Measurements from ENCODE around the gene CMTM3.
A peak's percentile ranks its signal among the peaks of the same experiment; 100 is the strongest.
"Not testable (repeated sequence)": the region's sequence is repeated elsewhere in the genome, so short reads cannot be mapped to it uniquely, and the experiment has no call there.

The CMTM3 gene

DNA sequence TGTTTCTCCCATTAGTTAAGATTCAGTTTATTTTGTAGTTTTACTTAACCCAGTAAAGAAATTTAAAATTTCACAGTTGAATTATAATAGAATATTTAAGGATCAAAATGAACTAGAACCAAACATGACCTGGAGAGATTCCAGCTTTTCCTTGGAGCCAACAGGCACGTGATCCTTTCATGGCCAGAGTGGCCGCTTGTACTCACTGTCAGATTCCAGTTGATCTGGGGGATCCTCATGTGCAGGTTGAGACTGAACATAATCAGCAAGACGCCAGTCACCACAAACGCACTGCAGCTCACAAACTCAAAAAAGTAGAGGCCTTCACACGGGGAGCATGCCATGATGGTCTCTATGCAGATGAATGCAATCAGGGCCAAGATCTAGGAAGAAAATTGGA is 31.7 kb downstream of the CMTM3 start:
- no peak for DNase-seq (ENCODE audit: low read depth)

DNA sequence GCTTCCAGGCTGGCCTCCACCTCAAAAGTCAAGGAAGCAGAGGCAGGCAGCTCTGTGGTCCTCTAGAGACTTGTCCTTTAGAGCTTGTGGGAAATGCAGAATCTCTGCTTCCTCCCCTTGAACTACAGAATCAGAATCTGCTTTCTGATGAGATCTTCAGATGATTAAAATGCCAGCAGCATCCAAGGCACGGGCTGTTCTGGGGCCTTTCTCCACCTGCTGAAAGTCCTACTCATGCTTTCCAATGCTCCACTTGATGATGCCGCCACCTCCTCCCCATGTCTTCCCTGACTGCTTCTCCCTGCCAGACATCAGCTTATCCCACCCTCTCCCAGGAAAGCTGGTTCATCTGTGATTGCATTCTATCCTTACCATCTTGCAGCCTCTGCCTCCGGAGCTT is 33.3 kb downstream of the CMTM3 start:
- DNase-seq (ENCODE audit: low read depth) = no peak

DNA sequence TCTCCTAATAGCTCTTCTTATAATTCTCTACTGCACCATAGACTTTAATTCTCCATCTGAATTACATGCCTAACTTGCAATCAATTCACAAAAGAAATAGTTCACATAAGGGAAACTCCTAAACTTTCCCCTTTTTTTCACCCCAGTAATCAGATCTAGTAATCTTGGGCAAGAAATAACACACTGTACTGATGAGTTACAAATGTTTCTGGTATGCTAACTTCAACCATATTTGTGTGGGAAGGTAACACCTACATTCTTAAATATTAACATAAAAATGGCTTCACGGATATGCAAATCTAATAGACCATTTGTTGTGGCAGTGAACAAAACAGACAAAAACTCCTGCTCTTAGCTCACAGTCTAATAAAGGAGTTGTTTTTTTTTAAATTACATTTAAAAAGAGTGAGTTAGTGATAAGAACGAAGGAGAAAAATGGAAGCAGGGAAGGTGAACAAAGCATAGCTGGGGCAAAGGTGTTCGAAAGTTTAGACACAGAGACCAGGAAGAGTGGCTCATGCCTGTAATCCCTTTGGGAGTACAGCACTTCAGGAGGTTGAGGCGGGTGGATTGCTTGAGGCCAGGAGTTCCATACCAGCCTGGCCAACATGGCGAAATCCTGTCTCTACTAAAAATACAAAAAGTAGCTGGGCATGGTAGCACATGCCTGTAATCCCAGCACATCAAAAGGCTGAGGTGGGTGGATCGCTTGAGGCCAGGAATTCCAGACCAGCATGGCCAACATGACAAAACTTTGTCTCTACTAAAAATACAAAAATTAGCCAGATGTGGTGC is 34.8 kb downstream of the CMTM3 start:
- DNase-seq (ENCODE audit: low read depth) = no peak

DNA sequence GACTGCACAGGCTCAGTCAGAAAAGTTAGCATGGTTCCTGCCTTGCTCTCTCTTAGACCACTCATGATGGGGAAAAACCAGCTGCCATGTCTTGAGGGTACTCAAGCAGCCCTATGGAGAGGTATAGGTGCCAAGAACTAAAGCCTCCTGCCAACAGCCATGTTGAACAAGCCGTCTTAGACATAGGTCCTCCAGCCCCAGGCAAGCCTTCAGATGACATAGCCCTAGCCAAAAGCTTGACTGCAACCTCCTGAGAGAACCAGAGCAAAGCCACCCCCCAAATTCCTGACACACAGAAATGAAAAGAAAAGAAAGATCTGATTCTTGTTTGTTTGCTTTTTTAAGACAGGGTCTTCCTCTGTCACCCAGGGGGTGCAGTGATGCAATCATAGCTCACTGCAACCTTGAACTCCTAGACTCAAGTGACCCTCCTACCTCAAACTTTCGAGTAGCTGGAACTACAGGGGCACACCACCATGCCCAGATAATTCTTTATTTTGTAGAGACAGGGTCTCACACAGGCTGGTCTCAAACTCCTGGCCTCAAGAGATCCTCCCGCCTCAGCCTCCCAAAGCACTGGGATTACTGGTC is 36.3 kb downstream of the CMTM3 start:
- no peak for DNase-seq (ENCODE audit: low read depth)

DNA sequence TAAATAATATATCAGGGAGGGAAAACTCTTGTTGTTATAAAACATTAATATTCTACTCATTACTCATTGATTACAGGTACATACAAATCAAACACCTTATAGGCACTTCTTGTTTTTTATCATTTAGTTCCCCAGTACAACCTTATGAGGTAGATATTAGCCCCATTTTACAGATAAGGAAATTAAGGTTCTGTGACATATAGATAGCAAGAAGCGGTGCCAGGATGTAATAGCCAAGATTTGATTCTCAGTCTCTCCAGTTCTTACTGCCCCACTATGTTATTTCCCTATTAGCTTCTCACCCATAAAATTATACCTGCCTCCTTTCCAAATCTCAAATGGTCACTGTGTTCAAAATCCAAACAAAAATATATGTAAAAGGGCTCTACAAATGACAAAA is 36.9 kb downstream of the CMTM3 start:
- DNase-seq (ENCODE audit: low read depth) = no peak

DNA sequence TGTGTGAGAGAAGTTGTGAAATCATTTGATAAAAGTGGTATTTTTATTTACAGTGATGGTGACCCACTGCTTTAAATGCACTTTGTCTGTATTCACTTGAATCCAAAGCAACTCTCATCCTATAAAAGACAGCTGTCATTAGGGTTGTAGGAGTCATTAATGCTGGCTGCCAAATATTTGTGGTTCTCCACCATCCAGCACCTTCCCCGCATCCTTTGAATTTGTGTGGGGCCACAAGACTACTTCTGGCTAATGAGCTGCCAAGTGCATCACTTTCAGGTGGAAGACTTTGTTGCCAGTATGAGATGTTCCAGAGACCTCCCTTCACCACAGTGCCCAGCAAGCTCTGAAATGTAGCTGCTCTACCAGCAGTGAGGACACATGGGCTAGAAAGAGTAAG is 43.4 kb downstream of the CMTM3 start:
- no peak for DNase-seq (ENCODE audit: low read depth)

DNA sequence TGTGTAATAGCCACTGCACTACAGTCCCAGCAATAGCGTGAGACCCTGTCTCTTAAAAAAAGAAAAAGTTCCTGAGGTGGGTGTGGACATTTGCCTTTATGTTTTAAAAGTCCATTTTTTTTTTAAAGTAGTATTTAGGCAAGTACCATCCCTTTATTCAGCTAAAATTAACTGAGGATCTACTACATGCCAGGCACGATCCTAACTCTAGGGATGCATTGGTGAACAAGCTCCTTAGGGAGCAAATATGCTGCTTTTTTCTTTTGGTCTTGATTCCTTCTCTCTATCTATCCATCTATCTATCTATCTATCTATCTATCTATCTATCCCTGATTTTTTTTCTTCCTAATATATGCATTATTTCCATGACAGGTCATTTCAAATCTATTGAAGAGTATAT is 44.7 kb downstream of the CMTM3 start:
- DNase-seq (ENCODE audit: low read depth) = no peak

DNA sequence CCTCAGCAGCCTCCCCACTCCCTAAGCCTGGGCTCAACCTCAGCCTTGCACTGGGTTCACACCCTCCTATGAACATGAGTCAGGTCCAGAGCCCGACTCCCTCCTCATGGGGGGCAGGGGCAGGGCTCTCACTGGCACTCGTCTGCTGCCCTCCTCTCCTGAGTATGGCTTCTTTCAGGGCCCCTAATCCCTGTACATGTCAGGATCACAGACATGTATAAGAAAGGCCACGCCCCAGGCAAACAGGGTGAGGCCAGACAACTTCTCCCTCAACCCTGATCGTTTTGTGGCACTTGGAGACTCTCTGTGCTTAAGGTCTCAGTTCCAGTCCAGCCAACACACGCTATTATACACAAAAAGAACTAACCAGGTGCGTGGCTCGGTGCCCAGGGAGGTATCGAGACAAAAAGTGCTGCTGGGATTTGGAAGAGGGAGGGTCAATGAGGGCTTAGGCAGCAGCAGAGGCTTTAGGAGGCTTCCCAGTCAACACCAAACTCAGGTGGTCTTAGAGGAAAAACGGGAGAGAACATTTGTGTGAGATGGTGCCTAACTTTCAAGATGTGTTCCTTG is 45.2 kb downstream of the CMTM3 start:
- no peak for DNase-seq (ENCODE audit: low read depth)

DNA sequence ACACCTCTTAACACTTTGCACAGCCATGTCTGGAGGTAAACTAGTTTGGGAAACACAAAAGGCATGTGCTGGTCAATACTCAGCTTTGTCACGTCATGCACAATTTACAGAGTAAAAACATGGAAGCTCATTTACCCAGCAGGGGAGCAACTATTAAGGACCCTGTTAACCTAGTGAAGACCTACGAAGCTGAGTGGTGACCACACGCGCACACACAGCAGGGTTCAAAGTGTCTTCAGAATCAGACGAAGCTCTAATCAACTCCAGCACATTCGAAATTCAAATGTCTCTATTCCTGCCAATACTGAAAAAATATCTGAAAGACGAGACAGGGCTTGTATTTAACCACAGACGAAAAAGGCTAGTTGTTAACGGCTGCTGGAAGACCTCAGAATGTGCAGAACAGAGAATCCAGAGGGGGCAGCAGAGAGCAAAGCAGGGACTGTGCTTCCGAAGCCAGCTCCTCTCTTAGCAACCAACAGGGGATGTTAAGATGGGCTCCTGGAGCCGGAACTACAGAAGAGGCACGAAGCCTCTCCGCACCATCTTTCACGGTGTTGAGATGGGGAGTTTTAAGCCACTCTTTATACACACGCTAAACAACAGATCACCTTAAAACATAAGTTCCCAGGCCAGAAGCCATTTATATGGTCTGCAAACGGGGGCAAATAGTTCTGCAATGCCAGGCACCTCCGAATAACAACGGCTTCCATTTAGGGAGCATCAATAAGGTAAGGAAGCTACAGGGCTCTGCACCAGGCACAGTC is 46.4 kb downstream of the CMTM3 start:
- DNase-seq (ENCODE audit: low read depth) = peak; percentile 68

DNA sequence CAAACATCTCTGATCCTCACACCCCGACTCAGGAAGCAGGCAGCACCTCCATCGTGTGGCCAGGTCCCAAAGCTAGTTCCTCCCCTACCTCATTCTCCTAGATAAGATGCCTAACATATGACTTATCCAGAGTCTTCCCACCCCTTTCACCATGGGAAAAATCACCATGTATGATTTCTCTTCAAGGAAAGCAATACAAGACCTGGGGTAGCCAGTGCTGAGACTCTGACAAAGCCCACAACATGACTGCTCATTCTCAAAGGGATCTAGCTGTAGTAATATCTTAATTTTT is 46.9 kb downstream of the CMTM3 start:
- no peak for DNase-seq (ENCODE audit: low read depth)

DNA sequence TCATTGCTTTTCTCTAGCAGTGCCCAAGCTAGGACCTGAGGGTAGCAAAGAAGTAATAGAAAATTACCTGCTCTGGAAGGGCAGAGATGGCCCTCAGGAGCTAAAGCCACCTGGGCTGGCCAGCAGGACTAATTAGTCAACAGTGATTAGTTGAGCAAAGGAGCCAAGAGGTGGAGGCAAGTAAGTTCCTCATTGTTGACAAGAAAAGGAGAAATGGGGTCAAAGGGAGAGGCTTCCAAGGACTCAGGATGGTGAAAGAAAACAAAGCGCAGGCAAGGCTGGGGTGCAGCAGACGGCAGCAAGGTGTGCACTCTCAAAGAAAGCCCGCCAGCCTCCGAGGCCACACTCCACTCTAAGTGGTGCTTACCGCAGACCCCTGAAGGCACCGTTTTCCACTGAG is 47.5 kb downstream of the CMTM3 start:
- no peak for DNase-seq (ENCODE audit: low read depth)

DNA sequence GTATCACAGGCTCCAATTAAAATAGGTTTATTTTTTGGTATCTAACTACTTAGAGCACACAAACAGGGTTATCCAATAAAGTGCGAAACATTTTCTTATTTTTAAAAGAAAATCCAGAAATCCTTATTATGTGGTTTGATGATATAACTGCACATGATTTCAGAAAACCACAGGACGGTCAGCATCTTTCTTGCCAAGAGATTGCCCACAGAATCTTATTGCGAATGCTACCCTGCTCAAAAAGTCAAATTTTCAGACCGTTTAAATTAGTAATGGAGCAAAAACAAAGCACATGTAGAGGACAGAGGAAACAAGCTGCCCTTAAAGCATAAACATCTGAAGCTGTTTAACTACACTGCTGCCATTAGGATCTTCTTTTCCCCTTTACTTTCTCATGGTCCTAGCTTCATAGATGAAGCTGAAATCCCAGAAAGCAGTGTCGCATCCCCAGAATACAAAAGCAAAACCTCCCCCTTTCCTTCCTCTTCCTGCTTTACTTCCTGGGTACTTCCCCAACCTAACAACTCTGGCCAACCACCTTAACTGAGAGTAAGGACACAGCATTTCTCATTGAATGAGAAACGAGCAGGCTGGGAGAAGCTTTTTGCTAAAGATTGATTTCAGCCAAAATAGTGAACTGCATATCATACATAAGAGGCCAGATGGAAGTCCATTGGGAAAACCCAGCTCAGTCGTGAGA is 48.3 kb downstream of the CMTM3 start:
- no peak for DNase-seq (ENCODE audit: low read depth)

DNA sequence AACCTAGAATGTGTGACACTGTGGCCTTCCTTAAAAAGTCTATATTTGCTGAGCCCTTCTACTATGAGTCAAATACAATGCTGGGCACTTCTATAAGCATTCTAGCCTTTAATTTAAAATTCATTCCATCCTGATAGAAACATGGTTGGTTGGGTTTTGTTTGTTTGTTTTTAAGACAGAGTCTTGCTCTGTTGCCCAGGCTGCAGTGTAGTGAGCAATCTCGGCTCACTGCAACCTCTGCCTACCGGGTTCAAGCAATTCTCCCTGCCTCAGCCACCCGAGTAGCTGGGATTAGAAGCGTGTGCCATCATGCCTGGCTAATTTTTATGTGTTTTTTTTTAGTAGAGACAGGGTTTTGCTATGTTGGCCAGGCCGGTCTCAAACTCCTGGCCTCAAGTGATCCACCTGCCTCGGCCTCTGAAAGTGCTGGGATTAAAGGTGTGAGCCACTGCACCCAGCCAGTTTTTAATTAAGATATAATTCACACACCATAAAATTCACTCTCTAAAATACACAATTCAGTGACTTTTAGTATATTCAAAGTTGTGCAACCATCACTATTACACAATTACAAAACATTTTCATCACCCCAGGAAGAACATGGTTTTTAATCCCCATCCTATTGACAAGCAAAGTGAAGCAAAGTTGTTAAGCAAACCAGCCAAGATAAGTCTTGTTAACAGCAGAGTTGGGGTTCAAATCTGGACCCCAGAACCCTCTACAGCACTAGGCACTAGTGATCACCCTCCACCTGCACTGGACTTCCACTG is 49.3 kb downstream of the CMTM3 start:
- DNase-seq (ENCODE audit: low read depth) = no peak

DNA sequence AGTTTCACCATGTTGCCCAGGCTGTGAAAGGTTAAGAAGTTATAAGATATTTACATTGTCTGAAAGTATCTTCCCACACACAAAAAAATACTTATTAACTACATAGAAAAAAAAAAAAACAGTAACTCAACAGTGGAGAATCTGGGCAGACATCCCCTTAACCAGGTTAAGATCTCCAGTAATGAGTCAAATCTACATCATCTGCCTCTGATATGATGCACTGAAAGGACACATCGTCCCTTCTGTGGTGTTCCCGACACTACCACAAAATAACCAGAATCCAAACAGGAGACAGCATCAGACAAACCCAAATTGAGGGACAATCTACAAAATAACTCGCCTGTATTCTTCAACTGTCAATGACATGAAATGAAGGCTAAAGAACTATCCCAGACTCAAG is 52.0 kb downstream of the CMTM3 start:
- DNase-seq (ENCODE audit: low read depth) = no peak

DNA sequence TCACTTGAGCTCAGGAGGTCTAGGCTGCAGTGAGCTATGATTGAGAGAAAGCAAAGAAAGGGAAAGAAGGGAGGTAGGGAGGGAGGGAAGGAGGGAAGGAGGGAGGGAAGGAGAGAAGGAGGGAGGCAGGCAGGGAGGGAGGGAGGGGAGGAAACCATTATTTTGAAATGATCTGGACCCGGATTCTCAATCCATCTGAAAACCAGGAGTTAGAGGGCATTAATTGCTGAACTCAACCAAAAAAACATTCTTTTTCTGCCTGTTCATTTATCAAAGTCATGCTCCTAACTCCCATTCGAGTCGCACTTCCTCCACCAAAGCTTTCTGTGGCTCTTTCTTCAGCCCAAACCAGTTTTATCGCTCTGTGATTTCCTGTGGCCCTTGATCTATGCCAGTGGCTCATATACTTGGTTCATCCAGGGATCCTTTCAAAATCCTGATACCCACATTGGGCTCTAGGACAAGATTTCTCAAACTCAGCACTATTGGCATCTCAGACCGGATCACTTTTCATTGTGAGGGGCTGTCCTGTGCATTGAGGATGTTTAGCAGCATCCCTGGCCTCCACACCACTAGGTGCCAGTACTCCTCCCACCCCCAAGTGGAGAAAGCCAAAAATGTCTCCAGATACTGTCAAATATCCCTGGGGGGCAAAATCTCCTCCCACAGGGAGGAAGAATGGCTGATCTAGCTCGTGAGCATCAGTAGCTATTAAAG is 53.8 kb downstream of the CMTM3 start:
- no peak for DNase-seq (ENCODE audit: low read depth)

DNA sequence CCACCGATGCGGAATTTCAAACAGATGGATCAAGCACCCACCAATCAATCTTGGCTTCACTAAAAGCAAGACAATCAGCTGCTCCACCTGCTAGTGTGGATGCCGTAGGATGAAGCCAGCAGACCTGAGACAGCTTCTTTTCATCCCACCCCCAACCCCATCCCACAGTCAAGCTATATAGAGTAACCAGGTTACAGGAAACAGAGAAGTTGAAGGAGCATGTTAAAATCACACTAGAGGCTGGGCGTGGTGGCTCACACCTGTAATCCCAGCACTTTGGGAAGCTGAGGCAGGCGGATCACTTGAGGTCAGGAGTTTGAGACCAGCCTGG is 54.3 kb downstream of the CMTM3 start:
- DNase-seq (ENCODE audit: low read depth) = no peak

DNA sequence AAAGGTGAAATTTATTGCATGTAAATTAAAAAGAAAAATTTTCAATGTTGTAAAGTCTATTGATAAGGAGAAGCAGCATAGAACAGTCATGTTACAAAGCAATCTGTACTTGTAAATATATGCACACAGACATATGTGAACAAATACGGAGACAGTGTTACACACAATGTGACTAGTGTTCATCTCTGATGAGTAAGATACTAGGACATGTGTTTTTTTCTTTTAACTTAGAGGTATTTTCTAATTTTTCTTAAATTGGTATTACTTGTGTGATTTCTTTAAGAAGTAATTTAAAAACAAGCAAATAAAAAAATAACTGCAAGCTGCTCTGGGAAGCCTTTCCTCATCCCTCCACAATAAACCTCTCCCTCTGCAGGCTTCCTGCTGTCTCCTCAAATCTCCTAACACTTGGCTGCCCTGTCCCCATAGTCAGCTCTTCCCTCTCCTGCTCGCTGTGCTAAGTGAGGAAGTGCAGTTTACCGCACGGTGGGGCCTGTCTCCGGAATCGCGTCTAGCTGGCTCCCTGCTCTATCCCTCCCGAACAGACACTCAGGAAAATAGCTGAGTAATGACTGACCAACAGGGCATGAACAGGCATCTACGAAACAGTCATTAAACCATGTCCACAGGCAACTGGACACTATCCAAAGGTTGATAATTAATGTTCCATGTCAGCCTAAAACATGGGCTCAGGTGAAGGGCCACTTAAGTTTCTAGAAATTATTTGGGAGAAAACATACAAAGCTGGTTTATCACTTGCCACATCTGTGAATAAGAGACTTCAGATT is 56.1 kb downstream of the CMTM3 start:
- DNase-seq (ENCODE audit: low read depth) = peak; percentile 20

DNA sequence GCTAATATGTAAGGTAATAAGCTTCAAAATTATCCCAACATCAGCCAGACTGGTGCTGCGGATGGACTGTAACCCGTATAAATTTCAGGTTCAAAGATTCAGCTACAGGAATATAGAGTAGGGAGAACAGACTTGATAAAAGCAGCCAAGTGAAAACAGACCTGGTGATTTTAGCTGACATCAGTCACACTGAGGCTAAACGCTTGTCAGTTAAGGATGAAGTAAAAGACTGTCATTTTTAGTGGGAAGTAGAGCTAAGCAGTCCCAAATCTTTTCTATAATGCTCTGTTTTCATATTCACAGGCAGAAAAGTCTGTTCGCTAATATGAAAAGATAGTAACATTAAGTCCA is 56.7 kb downstream of the CMTM3 start:
- no peak for DNase-seq (ENCODE audit: low read depth)

DNA sequence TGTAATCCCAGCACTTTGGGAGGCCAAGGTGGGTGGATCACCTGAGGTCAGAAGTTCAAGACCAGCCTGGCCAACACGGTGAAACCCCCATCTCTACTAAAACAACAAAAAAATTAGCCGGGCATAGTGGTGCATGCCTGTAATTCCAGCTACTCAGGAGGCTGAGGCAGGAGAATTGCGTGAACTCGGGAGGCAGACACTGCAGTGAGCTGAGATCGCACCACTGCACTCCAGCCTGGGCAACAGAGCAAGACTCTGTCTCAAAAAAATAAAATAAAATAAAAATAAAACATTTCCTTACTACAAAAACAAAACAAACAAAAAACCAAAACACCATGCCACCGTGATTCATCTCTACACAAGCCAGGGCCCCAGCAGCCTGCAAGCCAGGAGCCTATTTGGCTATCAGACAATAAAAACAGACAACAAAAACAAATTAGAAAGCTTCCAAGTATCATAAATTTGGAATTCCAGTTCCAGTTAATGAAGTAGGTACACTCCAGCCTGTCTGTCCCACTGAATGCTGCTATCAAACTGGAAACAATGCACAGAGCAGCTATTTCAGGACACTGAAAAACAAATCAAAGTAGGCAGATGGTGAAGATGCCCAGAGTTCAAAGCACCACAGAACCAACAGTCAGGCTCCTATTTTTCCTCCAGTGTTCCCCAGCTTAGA is 57.3 kb downstream of the CMTM3 start:
- DNase-seq (ENCODE audit: low read depth) = not testable (repeated sequence)

Measured in CMK (cell line).